HFF-Myc (cell line): ENCODE measurements around the gene ITPKB.
A peak's percentile ranks its signal among the peaks of the same experiment; 100 is the strongest.

Experiments used
- DNase-seq: peaks from one replicate; pipeline ENCODE4 v3.0.0-alpha.2; 2011; ENCODE audit warnings: low read depth; ENCODE audit errors: extremely low read depth
- H3K4me3 ChIP-seq: replicated peaks from 2 replicates; pipeline ENCODE4 v1.5.1; 2011; ENCODE audit warnings: low read depth, mild to moderate bottlenecking, control low read depth, low read length
- TF ChIP-seq, protein P1 (sequence below): IDR thresholded peaks from 2 replicates; pipeline ENCODE4 v1.5.1; 2012; ENCODE audit warnings: mild to moderate bottlenecking, low read depth, low read length, control low read depth; ENCODE audit errors: missing control alignments

The ITPKB gene

DNA sequence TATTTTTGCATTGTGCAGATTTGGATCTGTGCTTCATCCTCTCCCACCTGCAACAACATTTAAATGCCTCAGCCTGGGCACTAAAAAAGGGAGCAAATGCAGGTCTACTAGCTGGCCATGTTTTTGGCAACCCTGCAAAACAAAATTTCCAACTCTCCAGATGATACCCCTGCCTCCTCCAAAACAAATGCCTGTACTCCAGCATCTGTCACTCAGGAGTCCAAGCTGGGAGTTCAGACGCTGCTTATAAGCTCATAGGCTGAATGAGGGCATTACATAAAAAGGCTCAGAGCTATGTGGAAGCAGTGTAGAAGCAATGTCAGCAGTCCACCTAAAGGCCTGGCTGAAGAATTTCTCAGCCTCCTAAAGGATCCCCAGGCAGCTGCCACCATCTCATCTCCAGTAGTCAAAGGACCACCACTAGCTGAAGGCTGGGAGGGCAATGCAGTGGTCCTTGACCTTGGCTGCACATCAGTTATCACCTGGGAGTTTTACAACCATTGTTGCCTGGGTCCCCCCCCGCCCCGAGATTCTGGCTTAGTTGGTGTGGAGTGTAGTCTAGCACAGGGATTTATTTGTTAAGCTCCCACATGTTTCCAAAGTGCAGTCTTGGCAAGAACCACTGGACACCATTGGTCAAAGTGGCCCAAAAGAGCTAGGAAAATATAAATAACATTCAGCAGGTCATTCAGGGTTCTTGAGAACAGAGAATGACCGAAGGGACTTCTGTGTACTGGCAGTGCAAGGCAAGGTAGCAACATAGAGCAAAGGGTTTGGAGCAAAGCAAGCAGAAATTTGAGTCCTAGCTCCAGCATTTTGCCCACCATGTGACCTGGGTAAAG lies 57.2 kb downstream of the ITPKB start:
- DNase-seq: no peak
- H3K4me3 ChIP-seq: no peak overlapping the region
- TF ChIP-seq, protein P1, sequence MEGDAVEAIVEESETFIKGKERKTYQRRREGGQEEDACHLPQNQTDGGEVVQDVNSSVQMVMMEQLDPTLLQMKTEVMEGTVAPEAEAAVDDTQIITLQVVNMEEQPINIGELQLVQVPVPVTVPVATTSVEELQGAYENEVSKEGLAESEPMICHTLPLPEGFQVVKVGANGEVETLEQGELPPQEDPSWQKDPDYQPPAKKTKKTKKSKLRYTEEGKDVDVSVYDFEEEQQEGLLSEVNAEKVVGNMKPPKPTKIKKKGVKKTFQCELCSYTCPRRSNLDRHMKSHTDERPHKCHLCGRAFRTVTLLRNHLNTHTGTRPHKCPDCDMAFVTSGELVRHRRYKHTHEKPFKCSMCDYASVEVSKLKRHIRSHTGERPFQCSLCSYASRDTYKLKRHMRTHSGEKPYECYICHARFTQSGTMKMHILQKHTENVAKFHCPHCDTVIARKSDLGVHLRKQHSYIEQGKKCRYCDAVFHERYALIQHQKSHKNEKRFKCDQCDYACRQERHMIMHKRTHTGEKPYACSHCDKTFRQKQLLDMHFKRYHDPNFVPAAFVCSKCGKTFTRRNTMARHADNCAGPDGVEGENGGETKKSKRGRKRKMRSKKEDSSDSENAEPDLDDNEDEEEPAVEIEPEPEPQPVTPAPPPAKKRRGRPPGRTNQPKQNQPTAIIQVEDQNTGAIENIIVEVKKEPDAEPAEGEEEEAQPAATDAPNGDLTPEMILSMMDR: no peak

DNA sequence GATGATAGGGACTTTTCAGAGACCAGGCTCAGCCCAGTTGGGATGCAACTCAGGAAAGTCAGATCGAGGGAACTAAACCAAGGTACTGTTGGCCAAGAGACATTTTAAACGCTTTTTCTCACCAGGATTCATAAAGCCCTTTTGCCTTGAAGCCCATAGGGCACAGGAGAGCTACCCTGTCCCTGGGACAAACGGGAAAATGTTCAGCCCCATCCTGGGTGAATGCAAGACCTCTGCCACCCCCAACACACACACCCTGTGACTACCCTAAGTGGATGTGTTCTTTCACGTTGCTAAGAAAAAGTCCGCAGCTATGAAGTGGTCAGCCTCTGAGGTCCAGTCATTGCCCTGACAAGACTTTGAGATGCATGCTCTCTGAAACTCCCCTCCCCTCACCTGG lies 58.4 kb downstream of the ITPKB start:
- DNase-seq: no peak
- peak overlapping the region; percentile 31 for H3K4me3 ChIP-seq
- TF ChIP-seq, protein P1: no peak

DNA sequence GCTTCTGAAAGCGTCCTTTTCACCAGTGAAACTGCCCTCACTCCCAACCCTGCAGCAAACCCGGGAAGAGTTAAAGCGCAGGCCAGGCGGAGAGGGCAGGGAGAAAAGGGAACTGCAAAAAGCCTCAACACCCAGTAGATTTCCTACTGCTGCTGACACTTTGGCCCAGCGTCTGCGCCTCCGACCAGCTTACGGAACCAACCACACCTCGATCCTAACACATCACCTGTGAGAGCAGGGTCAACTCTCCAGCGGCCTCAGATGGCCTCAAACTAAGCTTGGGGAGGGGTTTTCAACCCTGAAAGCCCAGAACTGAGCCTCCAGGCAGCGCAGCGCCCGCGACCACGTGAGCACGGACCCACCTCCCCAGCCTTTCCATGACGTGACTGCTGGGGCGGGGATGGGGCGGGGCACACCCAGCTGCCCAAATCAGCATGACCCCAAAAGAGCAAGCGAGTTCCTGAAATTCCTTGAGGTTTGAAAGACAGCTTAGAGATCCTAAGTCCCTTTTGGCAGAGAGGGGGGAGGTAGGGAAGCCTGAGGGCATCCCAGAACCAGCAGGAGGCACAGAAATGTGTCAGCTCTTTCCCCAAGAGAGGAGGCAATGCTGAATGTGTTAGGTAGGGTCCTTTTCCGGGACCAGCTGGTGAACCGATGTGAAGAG lies 59.1 kb downstream of the ITPKB start:
- DNase-seq: no peak
- TF ChIP-seq, protein P1: no peak
- peak overlapping the region; percentile 31 for H3K4me3 ChIP-seq

DNA sequence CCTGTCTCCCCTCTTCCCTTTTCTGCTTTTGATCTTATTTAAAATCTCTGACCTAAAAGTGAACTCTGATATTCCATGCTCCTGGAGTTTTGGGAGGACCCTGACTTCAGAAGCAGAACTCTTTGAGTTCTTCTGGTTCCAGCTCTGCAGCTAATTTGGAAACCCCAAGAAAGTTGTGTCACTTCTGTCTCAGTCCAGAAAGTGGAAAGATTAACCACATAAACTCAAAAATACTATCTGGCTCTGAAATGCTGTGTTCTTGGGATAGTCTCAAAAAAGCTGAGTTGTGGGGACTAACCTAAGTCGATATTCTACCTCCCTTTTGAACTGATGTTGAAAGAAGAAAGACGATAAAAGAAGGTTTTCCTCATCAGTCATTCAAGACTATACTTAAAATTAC lies 59.8 kb downstream of the ITPKB start:
- TF ChIP-seq, protein P1: no peak
- DNase-seq: no peak
- no peak overlapping the region for H3K4me3 ChIP-seq

DNA sequence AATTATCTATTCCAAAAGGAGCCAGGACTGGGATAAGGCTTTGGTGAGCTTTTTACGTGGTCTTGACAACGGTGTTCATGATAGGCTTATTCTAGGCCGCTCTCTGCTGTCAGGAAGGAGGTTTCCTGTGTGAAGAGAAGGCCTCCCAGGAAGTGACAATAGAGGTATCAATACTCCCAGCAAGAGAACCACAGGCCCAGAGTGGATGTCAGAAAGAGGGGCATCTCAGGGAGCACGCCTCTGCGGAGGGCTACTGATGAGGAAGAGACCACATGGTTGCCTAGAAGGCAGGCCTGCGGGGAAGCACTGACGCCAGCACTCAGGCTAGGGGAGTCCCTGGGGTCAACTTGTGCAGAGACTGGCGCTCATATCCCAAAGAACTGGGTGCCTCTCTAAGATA lies 60.4 kb downstream of the ITPKB start:
- DNase-seq: no peak
- TF ChIP-seq, protein P1: no peak
- no peak overlapping the region for H3K4me3 ChIP-seq

DNA sequence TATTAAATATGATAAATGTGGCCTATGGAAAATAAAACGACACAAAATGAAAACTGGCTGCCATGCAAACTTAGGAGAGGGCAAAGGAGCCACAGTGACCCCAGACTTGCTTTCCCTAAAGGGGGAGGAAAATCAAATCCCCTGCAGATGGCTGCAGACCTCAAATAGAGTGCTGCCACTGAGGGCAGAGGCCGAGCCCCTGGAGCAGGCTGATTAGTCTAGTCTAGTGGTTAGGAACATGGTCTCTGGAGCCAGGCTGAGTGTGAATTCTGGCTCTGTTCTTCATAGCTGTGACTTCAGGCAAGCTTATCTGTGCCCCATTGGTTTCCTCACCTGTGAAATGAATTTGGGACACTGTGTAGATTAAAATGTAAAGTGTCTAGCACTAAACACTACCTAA lies 60.8 kb downstream of the ITPKB start:
- no peak for DNase-seq
- TF ChIP-seq, protein P1: no peak
- H3K4me3 ChIP-seq: no peak overlapping the region
